ENCODE measurements around the gene KLHDC8A. TPM values are rescaled to one million over a fixed set of nuclear protein-coding genes. Genes with fewer than 3 reads are reported as not detected.

KLHDC8A gene
- total and polyA plus RNA-seq, 9 of the 15 experiments (the other 6 are each of a cell fraction or from before 2014, with no cell fraction given), result 0.01 to 0.54 (median 0.04) TPM; not detected in 6

- TF ChIP-seq, protein P1, sequence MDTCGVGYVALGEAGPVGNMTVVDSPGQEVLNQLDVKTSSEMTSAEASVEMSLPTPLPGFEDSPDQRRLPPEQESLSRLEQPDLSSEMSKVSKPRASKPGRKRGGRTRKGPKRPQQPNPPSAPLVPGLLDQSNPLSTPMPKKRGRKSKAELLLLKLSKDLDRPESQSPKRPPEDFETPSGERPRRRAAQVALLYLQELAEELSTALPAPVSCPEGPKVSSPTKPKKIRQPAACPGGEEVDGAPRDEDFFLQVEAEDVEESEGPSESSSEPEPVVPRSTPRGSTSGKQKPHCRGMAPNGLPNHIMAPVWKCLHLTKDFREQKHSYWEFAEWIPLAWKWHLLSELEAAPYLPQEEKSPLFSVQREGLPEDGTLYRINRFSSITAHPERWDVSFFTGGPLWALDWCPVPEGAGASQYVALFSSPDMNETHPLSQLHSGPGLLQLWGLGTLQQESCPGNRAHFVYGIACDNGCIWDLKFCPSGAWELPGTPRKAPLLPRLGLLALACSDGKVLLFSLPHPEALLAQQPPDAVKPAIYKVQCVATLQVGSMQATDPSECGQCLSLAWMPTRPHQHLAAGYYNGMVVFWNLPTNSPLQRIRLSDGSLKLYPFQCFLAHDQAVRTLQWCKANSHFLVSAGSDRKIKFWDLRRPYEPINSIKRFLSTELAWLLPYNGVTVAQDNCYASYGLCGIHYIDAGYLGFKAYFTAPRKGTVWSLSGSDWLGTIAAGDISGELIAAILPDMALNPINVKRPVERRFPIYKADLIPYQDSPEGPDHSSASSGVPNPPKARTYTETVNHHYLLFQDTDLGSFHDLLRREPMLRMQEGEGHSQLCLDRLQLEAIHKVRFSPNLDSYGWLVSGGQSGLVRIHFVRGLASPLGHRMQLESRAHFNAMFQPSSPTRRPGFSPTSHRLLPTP (IDR thresholded peaks at IDR 0.05; ENCODE audit: borderline replicate concordance, extremely low read depth, insufficient read length), result no peak
- TF ChIP-seq BCOR (IDR thresholded peaks at IDR 0.05) (no peak), ZC3H4 (CRISPR knock-in tag; IDR thresholded peaks at IDR 0.05; ENCODE audit: borderline replicate concordance) (no peak), SMARCC2 (IDR thresholded peaks at IDR 0.05; ENCODE audit: low read depth) (no peak), SRSF7 (optimal IDR thresholded peaks at IDR 0.05; ENCODE audit: low read depth, low read length) (no peak), UBTF (IDR thresholded peaks at IDR 0.05; ENCODE audit: borderline replicate concordance in 1 of 2, low read depth in 2 of 2, low read length in 2 of 2) (no peak), NFE2 (IDR thresholded peaks at IDR 0.05; ENCODE audit: low read depth) (no peak), IRF9 (tag; IDR thresholded peaks at IDR 0.05) (no peak), CREBBP (IDR thresholded peaks at IDR 0.05; ENCODE audit: low read depth, low read length) (no peak), HNRNPLL (IDR thresholded peaks at IDR 0.05; ENCODE audit: low read depth, low read length, poor library complexity, severe bottlenecking) (no peak), EZH2 (IDR thresholded peaks at IDR 0.05; ENCODE audit: borderline replicate concordance, low read depth, low read length) (no peak)
- TF ChIP-seq, protein P2, sequence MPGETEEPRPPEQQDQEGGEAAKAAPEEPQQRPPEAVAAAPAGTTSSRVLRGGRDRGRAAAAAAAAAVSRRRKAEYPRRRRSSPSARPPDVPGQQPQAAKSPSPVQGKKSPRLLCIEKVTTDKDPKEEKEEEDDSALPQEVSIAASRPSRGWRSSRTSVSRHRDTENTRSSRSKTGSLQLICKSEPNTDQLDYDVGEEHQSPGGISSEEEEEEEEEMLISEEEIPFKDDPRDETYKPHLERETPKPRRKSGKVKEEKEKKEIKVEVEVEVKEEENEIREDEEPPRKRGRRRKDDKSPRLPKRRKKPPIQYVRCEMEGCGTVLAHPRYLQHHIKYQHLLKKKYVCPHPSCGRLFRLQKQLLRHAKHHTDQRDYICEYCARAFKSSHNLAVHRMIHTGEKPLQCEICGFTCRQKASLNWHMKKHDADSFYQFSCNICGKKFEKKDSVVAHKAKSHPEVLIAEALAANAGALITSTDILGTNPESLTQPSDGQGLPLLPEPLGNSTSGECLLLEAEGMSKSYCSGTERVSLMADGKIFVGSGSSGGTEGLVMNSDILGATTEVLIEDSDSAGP (CRISPR knock-in tag; IDR thresholded peaks at IDR 0.05), result no peak
- TF ChIP-seq, protein P3, sequence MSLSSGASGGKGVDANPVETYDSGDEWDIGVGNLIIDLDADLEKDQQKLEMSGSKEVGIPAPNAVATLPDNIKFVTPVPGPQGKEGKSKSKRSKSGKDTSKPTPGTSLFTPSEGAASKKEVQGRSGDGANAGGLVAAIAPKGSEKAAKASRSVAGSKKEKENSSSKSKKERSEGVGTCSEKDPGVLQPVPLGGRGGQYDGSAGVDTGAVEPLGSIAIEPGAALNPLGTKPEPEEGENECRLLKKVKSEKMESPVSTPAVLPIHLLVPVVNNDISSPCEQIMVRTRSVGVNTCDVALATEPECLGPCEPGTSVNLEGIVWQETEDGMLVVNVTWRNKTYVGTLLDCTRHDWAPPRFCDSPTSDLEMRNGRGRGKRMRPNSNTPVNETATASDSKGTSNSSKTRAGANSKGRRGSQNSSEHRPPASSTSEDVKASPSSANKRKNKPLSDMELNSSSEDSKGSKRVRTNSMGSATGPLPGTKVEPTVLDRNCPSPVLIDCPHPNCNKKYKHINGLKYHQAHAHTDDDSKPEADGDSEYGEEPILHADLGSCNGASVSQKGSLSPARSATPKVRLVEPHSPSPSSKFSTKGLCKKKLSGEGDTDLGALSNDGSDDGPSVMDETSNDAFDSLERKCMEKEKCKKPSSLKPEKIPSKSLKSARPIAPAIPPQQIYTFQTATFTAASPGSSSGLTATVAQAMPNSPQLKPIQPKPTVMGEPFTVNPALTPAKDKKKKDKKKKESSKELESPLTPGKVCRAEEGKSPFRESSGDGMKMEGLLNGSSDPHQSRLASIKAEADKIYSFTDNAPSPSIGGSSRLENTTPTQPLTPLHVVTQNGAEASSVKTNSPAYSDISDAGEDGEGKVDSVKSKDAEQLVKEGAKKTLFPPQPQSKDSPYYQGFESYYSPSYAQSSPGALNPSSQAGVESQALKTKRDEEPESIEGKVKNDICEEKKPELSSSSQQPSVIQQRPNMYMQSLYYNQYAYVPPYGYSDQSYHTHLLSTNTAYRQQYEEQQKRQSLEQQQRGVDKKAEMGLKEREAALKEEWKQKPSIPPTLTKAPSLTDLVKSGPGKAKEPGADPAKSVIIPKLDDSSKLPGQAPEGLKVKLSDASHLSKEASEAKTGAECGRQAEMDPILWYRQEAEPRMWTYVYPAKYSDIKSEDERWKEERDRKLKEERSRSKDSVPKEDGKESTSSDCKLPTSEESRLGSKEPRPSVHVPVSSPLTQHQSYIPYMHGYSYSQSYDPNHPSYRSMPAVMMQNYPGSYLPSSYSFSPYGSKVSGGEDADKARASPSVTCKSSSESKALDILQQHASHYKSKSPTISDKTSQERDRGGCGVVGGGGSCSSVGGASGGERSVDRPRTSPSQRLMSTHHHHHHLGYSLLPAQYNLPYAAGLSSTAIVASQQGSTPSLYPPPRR (CRISPR knock-in tag; IDR thresholded peaks at IDR 0.05; ENCODE audit: borderline replicate concordance), result no peak
Observed at GRCh38 chr1:205350124-205350523, 6.6 kb downstream of the KLHDC8A start (continued).
